HK-2 (cell line): ENCODE results near the gene PGLYRP4.
"Not testable (repeated sequence)": the region's sequence is repeated elsewhere in the genome, so short reads cannot be mapped to it uniquely, and the experiment has no call there.

Source experiments
- DNase-seq: peaks from one replicate; pipeline ENCODE4 v3.0.0-alpha.2; 2018; ENCODE audit not compliant: unreplicated experiment

Gene PGLYRP4

DNA sequence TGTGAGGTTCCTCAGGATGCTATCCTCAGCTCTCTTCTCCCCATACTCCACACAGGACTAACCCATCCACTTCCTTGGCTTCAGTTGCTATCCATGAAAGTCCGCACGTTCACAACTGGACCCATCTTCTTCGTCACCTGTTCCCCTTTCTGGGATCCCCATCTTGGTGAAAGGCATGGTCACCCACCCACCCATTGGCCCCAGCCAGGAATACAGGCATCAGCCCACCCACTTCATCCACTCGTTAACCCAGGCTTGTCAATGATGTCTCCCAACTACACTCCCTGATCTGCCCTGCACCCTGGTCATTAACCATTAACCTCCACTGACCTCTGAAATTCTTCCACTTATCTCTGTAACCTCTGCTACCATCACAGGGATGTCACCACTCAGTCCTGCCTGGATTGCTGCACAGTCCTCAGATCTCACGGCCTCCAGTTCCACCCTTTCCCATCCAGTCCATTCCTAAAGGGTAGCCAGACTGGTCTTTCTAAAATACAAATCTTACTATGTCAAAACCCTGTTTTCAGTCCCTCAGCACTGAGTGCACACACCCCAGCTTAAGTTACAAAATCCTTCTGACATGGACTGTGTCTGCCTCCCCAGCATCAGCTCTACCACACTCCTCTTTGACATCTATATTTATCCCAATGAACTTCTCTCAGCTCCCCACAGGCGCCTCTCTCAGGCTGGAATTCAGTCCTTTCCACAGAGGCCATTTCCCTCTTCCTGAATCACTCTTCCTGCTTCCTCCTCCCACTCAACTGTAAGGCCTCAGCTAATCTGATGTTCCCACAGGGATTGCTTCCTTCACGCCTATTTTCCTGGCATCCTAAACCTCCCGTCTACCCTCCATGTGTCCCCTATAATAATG, 10.4 kb downstream of the PGLYRP4 start:
- no peak for DNase-seq

DNA sequence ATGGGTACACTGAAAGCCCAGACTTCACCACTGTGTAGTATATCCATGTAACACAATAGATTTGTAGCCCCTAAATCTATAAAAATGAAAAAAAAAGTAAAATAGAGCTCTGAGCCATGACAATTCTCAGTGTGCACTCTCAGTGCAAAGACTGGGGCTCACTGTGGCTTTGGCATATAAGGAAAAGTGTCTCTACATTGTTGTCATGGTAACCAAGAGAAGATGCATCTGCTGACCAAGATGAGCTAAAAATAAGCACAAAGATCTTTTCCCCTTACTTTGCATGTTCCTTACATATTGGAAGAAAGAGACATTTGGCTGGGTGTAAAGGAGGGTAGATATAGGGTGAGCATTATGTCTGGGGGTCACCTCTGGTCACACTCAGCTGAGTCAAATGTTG, 12.0 kb downstream of the PGLYRP4 start:
- no peak for DNase-seq

DNA sequence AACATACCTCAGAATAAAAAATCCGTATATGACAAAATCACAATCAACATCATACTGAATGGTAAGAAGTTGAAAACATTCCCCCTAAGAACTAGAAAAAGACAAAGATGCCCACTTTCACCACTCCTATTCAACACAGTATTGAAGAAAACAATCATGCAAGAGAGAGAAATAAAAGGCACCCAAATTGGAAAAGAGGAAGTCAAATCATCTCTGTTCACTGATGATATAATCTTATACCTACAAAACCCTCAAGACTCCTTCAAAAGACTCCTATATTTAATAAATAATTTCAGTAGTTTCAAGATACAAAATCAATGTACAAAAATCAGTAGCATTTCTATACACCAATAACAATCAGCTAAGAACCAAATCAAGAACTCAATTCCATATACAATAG, 14.7 kb downstream of the PGLYRP4 start:
- DNase-seq: no peak

DNA sequence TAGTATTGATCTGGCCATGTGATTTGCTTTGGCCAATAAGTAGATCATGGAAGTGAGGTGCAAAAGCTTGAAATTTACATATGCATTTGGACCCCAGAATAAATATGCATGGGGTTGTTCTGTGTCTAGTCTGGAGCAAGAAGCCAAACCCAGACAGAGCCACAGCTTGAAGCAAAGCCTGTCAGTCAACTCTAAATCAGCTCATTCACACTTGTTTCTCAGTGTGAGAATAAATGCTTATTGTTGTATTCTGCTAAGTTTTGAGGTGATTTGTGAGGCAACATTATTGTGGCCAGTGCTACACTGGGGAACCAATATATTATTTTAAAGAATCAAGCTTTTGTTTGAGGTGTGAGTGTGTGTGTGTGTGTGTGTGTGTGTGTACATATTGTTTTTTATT, 23.7 kb downstream of the PGLYRP4 start:
- no peak for DNase-seq

DNA sequence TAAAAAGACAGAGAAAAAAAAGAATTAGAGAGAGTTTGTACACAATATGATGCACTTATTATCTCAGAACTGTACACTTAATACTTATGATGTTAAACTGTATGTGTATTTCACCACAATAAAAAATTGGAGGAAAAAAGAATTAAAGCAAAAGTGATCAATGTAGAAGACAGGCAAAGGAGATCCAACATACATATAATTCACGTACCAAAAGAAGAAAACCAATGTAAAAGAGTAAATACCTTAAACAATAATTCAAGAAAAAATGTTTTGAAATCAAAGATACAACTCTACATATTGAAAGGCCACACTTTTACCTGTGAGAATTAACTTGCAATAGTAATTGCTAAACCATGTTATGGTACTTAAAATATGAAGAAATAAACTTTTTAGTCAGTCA, 26.1 kb downstream of the PGLYRP4 start:
- DNase-seq: no peak

DNA sequence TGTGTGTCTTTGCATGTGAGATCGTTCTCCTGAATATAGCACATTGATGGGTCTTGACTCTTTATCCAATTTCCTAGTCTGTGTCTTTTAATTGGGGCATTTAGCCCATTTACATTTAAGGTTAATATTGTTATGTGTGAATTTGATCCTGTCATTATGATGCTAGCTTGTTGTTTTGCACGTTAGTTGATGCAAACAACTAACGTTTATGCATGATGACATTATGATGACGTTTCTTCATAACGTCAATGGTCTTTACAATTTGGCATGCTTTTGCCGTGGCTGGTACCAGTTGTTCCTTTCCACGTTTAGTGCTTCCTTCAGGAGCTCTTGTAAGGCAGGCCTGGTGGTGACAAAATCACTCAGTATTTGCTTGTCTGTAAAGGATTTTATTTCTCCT, 30.5 kb downstream of the PGLYRP4 start:
- not testable (repeated sequence) for DNase-seq

DNA sequence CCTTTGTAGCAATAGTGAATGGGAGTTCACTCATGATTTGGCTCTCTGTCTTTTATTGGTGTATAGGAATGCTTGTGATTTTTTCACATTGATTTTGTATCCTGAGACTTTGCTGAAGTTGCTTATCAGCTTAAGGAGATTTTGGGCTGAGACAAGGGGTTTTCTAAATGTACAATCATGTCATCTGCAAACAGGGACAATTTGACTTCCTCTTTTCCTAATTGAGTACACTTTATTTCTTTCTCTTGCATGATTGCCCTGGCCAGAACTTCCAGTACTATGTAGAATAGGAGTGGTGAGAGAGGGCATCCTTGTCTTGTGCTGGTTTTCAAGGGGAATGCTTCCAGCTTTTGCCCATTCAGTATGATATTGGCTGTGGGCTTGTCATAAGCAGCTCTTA, 32.6 kb downstream of the PGLYRP4 start:
- not testable (repeated sequence) for DNase-seq

DNA sequence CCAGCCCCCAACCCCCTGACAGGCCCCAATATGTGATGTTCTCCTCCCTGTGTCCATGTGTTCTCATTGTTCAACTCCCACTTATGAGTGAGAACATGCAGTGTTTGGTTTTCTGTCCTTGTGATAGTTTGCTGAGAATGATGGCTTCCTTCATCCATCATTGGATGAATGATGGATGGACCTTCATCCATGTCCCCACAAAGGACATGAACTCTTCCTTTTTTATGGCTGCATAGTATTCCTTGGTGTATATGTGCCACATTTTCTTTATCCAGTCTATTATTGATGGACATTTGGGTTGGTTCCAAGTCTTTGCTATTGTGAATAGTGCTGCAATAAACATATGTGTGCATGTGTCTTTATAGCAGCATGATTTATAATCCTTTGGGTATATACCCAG, 34.3 kb downstream of the PGLYRP4 start:
- DNase-seq: not testable (repeated sequence)

DNA sequence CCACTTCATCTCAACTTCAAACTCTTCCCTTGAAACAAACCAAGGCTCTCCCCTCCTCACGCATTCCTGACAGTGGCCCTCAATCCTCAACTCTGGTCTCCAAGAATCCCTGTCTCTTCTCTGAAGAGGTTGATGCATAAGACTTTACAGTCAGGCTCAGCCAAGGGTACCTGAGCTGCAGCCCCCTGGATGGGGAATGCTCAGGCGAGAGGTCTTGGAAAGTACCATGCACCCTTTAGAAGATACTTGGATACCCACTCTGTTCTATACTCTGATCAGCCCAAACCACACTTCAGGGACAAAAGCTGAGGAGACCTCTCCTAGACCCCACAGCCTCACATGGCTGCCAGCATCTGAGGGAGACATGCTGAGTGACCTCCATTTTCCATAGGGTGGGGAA, 35.4 kb downstream of the PGLYRP4 start:
- no peak for DNase-seq

DNA sequence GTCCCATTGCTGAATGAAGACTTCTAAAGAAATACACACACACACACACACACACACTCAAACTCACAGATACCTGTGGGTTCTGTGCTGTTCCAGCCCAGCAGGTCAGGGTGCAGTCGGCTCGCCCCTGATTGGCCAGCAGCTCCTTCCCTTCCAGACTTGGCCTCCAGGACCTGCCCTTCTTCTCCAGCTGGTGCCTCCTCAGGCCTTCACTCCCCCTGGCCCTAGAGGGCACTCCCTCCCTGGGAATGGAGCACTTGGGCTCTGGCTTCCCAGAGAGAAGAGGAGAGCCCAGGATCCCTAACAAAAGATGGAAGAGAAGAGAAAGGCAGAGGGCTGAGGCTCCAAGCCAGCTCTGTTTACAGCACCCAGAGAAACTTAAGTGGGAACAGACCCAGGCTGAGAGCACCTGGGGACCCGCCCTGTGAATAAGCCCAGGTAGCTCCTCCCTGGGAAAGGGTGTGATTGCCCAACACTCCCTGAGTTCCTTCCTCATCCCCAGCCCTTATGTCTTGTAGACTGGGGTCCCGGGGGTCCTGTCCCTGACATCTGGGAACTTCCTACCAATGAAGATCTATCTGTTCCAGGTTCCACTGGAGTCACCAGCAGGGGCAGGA, 36.0 kb downstream of the PGLYRP4 start, which contains the start of gene PGLYRP3:
PGLYRP3 (minus strand) TSS at position 383 of the 617 bp plus-strand sequence. CDS start 2,287 bp downstream, outside the sequence.
- DNase-seq: no peak

DNA sequence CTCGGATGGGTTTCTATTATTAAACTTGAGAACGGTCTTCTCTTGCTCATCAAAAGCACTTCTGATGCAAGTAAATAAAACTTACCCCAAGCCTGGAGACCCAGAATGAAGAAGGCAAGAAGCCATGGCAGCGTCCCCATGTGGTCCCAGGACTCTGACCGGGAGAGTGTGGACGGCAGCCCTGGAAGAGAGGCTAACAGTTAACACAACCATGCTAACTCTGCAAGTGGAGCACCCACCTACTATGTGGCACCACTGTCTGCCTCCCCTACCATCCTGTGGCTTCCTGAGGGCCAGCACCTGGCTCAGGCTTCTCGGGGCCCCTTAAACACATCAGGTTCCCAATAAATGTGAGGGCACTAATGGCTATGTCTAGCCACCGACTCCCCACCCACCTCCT, 38.1 kb downstream of the PGLYRP4 start:
- DNase-seq: no peak

DNA sequence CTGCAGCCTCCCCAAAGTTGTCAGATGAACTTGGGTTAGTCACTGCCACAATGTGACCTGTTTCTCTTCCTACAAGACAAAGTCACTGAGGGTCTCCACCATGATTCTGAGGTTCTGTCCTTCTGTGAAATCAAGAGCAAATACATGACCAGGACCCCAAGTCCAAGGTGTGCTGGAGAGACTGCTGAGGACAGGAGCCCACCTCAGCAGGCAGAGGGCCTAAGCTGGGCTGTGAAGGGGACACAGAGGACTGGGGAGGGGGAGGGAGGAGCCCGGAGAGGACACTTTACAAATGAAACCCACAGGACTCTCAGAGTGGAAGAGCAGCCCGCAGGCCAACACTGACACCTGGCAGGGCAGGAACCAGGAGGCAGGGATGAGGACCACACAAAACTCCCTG, 39.2 kb downstream of the PGLYRP4 start:
- no peak for DNase-seq

DNA sequence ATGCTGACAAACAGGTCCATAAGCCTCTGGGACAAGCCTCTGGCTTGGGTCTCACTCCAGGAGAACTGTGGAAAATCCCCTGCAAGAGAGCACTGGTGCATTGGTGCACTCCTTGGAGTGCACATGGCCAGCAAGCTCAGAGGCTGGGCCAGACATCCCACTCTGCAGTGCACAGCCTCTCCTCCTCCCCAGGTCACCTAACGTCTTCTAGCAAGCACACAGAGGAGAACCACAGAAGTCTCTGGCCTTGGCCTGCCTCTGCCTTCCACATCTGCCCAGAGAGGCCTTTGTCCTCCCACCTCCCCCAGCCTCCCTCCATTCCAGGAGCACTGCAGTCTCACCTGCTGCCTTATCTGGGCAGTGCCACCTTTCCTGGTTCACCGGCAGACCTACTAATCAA, 40.1 kb downstream of the PGLYRP4 start:
- no peak for DNase-seq

DNA sequence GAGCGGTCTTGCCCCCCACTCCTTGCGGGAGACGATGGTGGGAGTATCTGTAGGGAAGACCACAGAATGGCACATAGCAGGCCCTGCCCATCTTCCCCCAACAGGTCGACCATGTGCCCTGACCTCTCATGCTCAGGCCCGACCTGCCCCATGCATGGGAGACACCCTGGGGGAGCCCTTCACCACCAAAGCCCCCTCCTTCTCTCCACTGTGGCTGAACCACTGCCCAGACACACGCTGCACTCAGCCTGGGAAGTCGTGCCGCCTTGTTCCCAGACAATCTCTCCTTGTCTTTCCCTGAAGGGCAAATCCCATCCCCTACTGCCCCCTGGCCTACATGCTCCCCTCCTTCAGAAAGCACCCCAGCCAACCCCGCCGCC, 41.4 kb downstream of the PGLYRP4 start:
- no peak for DNase-seq

DNA sequence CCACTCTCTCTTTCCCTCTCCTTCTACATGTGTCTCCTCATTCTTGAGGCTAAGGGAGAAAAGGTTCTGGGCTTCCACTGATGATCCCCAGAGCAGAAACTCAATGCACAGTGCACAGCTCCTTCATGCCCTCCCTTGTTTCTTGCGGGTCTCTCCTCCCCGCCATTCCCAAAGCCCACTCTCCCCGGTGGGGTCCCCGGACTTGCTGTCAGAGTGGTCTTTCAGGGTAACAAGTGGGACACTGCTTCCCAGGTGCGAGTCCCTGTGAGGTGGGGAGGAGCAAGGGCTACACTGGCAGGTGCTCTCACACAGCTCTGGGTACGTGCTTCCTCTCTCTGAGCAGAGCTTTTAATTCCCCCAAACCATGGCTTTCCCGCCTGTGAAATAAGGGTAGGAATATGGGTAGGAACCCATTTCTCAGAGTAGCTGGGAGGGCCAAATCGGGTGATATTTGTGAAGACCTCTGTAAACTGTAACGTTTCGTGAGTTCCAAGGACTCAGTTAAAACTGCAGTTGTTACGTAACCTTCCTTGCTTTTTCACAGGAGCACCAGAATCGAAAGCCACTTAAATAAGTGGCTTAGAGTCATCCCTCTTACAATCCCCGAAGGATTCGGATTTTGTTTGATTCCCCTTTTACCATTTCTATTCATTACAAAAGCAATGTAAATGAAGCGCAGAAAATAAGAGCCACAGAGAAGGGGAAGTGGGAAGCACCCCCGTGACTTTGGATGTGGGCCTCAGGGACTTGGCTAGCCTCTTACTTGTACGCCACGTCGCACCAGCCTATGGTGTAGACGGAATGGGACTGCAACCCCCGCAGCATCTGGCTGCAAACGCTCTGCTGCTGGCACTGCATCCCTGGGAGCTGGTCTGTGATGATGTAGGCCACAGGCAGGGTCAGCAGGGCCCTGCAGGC, 42.1 kb downstream of the PGLYRP4 start:
- DNase-seq: no peak

DNA sequence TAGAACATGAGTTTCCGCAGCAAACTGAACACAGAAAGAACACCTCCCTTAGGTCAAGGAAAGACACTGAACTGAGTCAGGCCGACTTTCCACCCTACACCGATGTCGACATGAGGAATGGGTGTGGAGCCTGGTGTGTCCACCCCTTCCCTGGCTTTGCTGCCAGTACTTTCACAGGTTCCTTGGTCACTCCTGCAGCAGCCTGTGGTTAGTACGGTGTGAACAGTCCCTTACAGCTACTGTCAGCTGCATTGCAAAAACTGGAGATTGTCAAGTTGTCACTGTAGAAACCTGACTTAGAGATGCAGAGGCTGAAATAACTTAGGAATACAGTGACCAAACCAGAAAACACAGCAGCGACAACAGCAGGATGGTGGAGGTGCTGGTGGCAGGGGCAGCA, 43.0 kb downstream of the PGLYRP4 start:
- DNase-seq: no peak

DNA sequence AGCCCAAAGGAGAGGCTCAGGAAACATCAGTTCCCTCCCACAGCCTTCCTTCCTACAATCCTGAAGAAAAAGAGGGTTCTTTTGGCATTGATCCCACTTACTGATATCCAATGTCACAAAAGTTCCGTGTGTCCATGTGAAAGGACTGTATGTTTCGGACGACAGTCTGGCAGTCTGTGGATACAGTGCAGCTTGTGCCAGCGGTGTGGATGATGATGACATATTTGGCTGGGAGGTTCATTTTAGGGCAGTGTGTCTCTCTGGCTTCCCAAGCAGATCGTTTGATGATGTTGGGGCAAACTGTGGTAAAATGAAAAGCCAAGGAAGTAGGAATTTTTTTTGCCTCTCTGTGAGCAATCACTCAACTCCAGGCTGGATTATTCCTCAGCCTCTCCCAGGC, 46.3 kb downstream of the PGLYRP4 start:
- DNase-seq: no peak

DNA sequence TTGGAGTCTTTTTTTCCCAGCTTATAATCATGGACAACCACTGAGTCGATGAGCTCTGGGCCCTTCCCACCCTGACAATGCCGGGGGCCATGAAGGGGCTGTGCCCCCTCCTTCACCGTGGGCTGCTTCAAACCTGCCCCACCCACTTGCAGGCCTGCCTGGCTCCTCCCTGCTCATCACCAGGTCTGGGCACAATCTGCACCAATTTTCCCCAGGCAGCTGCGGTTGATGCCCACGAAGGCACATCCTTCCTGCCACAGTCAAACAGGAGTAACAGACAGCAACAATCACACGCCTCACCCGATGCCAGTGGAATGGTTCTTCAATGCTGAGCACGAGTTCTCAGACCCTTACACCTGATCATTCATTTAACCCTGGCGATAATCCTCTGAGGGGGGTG, 54.8 kb downstream of the PGLYRP4 start:
- no peak for DNase-seq

DNA sequence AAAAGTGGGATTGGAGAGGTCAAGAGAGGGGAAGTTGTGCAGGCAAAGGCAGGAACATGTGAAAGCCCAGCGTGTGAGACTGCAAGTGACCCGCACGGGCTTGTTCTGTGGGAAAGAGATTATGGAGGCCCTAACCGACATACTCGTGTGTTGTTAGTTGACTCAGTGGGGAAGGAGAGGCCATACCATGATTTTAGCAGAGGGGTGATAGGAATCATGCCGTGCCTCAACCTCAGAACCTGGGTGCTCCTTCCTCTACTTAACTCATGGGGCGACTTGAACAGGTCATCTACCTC, 55.2 kb downstream of the PGLYRP4 start:
- DNase-seq: no peak

DNA sequence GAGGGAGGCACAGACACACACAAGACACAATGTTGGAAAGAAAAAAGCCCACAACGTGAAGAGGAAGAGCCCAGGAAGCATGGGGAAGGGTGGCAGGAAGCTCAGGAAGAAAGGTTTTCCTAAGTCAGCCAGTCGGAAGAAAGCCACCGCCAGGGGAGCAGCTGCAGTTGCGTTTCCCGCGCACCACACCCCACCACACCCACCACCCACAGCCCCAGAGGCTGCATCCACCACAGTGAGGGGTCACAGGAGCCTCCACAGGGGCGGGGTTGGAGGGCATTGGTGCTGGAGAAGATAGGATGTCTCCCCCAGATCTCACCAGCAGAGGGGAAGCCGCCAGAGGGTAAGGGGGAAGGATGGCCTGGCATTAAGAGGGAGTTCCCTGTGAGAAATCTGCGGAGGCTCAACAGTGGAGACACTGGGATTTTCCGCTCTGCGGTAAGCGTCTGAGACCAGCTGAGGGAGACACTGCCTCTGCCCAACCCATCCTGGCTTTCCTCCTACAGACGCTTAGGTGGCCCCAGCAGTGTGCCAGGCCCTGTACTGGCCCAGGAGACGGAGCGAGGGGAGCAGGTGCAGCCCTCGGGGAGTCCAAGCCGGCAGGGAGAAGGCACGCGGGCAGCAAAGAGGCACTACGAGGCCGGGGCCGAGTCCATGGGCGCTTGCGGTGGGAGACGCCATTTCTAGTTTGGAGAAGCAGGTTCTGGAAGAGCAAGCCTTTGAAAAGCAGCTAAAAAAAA, 55.7 kb downstream of the PGLYRP4 start:
- DNase-seq: no peak

DNA sequence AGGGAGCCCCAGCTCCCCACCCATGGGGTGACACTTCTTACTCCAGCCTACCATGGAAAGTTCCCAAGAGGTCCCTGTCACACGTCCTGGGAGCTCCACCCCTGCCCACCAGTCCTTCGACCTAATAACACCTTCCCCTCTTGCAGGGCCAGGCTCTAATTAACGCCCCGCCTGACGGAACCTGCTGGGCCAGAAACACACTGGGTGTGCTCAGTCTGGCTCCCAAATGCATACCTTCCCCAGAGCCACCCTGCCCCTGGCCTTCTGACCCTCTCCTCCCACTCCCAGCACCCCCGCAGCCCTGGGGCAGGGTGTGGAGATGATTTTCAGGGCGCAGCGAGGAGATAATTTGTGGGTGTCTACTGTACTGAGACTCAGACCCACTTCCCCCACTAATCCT, 56.5 kb downstream of the PGLYRP4 start:
- no peak for DNase-seq

DNA sequence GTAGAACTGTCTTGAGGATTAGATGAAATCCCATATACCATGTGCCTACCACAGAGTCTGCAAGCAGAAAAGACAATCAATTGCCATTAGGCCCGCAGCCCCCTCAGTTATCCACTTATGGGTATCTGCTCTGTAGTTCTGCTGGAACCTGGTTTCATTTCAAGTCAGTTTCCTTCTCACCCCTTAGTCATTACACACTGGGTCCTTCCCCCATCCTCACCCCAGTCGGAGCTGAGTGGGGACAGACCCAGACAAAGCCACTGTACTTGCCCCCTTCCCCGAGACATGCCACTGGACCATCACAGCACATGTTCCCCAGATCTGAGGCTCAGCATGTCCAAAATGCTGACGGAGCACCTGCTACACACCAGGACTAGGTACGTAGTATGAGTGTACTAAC, 57.1 kb downstream of the PGLYRP4 start:
- no peak for DNase-seq
